Measurements from ENCODE around the gene BORCS6.

Gene BORCS6

DNA sequence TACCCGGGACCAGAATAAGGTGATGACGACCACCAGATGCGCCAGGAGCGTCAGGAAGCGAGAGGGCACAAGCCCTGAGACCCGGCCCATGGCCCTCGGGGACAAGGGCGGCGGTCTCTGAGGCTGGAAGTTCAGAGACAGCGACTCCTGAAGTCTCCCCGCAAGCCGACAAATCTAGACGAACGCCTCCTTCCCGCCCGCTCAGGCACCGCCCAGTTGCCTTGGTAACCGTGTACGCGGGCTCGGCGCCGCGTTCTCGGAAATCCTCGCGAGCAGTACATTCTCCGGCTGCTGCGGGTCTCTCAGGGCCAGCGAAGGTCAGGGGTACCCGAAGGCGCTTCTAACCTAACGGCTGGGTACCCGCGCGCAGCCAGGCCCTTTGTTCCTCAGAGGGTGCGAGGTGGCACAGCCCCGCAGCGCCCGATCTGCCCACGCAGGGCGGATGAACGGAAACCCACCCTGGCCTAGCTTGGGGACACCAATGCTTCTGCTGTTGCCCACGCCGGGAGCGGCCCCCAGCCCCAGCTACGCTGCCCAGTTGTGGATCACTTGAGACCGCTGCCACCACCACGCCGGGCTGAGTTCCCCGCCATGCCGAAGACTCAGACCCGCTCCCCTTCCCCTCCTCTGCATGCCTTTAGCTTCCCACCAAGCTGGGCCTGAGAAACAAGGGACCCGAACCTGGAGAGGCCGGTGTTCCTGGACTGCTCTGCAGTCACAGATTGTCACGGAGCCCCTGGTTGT is 13.6 kb downstream of the BORCS6 start, which contains the start of gene TMEM107:
Gene TMEM107 (minus strand): TSS at position 184 of the 744 bp plus-strand sequence. CDS start 94 bp downstream, at position 90.
- H3K4me3 ChIP-seq (replicated peaks; ENCODE audit: insufficient read depth, low read length), result peak within 1 kb of the TSS; percentile 57
- H3K27ac ChIP-seq (replicated peaks), result peak within 1 kb of the TSS; percentile 78
- H3K27me3 ChIP-seq (ENCODE audit: insufficient read depth, poor library complexity, severe bottlenecking), result no peaks in the 10 kb centered on the region
- TF ChIP-seq SPI1 (IDR thresholded peaks at IDR 0.05; ENCODE audit: borderline replicate concordance, low read depth), result no peak
- no peak; the same call in 1 of the 2 replicates for TF ChIP-seq POLR2AphosphoS5 (IDR thresholded peaks at IDR 0.05; ENCODE audit: low read depth)
- no peak for TF ChIP-seq GABPA (IDR thresholded peaks at IDR 0.05; ENCODE audit: low read depth)
- TF ChIP-seq, protein P1, sequence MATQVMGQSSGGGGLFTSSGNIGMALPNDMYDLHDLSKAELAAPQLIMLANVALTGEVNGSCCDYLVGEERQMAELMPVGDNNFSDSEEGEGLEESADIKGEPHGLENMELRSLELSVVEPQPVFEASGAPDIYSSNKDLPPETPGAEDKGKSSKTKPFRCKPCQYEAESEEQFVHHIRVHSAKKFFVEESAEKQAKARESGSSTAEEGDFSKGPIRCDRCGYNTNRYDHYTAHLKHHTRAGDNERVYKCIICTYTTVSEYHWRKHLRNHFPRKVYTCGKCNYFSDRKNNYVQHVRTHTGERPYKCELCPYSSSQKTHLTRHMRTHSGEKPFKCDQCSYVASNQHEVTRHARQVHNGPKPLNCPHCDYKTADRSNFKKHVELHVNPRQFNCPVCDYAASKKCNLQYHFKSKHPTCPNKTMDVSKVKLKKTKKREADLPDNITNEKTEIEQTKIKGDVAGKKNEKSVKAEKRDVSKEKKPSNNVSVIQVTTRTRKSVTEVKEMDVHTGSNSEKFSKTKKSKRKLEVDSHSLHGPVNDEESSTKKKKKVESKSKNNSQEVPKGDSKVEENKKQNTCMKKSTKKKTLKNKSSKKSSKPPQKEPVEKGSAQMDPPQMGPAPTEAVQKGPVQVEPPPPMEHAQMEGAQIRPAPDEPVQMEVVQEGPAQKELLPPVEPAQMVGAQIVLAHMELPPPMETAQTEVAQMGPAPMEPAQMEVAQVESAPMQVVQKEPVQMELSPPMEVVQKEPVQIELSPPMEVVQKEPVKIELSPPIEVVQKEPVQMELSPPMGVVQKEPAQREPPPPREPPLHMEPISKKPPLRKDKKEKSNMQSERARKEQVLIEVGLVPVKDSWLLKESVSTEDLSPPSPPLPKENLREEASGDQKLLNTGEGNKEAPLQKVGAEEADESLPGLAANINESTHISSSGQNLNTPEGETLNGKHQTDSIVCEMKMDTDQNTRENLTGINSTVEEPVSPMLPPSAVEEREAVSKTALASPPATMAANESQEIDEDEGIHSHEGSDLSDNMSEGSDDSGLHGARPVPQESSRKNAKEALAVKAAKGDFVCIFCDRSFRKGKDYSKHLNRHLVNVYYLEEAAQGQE (IDR thresholded peaks at IDR 0.05; ENCODE audit: insufficient replicate concordance, low read depth), result no peak
- TF ChIP-seq, protein P2, sequence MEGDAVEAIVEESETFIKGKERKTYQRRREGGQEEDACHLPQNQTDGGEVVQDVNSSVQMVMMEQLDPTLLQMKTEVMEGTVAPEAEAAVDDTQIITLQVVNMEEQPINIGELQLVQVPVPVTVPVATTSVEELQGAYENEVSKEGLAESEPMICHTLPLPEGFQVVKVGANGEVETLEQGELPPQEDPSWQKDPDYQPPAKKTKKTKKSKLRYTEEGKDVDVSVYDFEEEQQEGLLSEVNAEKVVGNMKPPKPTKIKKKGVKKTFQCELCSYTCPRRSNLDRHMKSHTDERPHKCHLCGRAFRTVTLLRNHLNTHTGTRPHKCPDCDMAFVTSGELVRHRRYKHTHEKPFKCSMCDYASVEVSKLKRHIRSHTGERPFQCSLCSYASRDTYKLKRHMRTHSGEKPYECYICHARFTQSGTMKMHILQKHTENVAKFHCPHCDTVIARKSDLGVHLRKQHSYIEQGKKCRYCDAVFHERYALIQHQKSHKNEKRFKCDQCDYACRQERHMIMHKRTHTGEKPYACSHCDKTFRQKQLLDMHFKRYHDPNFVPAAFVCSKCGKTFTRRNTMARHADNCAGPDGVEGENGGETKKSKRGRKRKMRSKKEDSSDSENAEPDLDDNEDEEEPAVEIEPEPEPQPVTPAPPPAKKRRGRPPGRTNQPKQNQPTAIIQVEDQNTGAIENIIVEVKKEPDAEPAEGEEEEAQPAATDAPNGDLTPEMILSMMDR (IDR thresholded peaks at IDR 0.05; ENCODE audit: insufficient read depth, low read length), result no peak
- peak in 1 of 2 experiments; percentile 79 for DNase-seq (ENCODE audit: low read depth in 1 of 2, low spot score in 1 of 2)

DNA sequence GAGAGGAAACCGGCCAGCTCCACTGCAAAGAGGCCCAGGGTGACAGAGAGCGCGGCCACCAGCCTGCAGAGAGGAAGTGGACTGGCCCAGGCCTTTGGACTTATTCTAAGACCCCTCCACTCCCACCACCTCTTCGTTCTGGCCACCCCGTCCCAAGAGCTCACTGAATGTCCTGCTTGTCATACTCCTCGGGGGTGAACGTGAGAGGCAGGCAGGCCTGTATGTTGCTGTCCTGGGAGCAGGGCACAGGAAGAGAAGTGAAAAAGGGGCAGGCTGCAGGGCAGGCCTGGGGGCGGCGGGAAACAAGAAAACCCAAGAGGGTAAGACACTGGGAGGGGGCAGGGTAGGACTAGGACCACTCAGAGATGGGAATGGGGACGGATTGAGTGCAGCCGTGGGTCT is 14.2 kb downstream of the BORCS6 start:
- H3K27ac ChIP-seq (replicated peaks), result peak overlapping the region; percentile 78
- no peaks in the 10 kb centered on the region for H3K27me3 ChIP-seq (ENCODE audit: insufficient read depth, poor library complexity, severe bottlenecking)
- no peak for DNase-seq (ENCODE audit: low read depth in 1 of 2, low spot score in 1 of 2)
- peak overlapping the region; percentile 57 for H3K4me3 ChIP-seq (replicated peaks; ENCODE audit: insufficient read depth, low read length)
- peak; percentile 52; the same call in 1 of the 2 replicates for TF ChIP-seq SPI1 (IDR thresholded peaks at IDR 0.05; ENCODE audit: borderline replicate concordance, low read depth)
- TF ChIP-seq, protein P1 (IDR thresholded peaks at IDR 0.05; ENCODE audit: insufficient replicate concordance, low read depth), result no peak
- TF ChIP-seq GABPA (IDR thresholded peaks at IDR 0.05; ENCODE audit: low read depth), result no peak
- no peak for TF ChIP-seq POLR2AphosphoS5 (IDR thresholded peaks at IDR 0.05; ENCODE audit: low read depth)
- TF ChIP-seq, protein P2 (IDR thresholded peaks at IDR 0.05; ENCODE audit: insufficient read depth, low read length), result no peak

DNA sequence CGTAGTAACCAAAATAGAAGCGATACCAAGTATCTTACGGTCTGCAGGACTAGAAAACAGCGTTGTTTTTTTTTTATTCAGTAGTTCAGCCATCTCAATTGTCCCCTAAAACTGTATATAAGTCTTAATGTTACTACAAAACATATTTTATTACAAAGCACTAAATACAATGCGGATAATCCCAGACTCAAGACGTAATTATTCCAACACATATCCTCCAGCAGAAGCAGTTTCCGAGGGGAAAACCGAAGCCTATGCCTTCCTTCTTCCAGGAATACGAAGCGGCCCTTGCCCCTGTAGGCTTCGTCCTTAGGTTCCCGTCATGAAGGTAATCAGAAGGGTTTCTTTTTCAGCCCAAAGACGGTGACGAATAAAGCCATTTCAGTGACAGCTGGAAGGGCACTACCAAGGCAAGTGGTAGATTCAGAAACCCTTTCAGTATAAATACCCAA is 16.1 kb downstream of the BORCS6 start:
- Histone ChIP-seq H3K27me3 (ENCODE audit: insufficient read depth, poor library complexity, severe bottlenecking) (no peaks in the 10 kb centered on the region), H3K4me3 (replicated peaks; ENCODE audit: insufficient read depth, low read length) (no peak overlapping the region; the same call in 1 of the 2 replicates), H3K27ac (replicated peaks) (peak overlapping the region; percentile 98)
- no peak for TF ChIP-seq POLR2AphosphoS5 (IDR thresholded peaks at IDR 0.05; ENCODE audit: low read depth)
- no peak for TF ChIP-seq GABPA (IDR thresholded peaks at IDR 0.05; ENCODE audit: low read depth)
- no peak for TF ChIP-seq SPI1 (IDR thresholded peaks at IDR 0.05; ENCODE audit: borderline replicate concordance, low read depth)
- TF ChIP-seq, protein P2 (IDR thresholded peaks at IDR 0.05; ENCODE audit: insufficient read depth, low read length), result no peak
- TF ChIP-seq, protein P1 (IDR thresholded peaks at IDR 0.05; ENCODE audit: insufficient replicate concordance, low read depth), result no peak
- no peak for DNase-seq (ENCODE audit: low read depth in 1 of 2, low spot score in 1 of 2)

All from HL-60 (cell line).